H9 (cell line): ENCODE data around the gene FAIM2. TPM values are rescaled to one million over a fixed set of nuclear protein-coding genes. Genes with fewer than 3 reads are reported as not detected.

Experiments used
- DNase-seq: peaks from one replicate; pipeline ENCODE4 v3.0.0-alpha.2; 2017
- H2AFZ ChIP-seq: one replicate; pipeline ENCODE4 v1.6.1; 2013; ENCODE audit warnings: mild to moderate bottlenecking, low read length, control low read depth, moderate library complexity
- H2AK5ac ChIP-seq: 2 replicates; pipeline ENCODE4 v1.6.1; 2013; ENCODE audit warnings: low read length, control low read depth, mixed read lengths; ENCODE audit not compliant: insufficient read length
- H2BK120ac ChIP-seq: one replicate; pipeline ENCODE4 v1.6.1; 2013; ENCODE audit warnings: low read depth, mild to moderate bottlenecking, low read length, control low read depth, inconsistent platforms; ENCODE audit not compliant: poor library complexity, severe bottlenecking
- H2BK12ac ChIP-seq: 2 replicates; pipeline ENCODE4 v1.6.1; 2013; ENCODE audit warnings: low read length, control low read depth, mixed read lengths, low read depth; ENCODE audit not compliant: insufficient read length
- H2BK15ac ChIP-seq: 2 replicates; pipeline ENCODE4 v1.6.1; 2013; ENCODE audit warnings: low read depth, low read length, control low read depth
- H2BK20ac ChIP-seq: one replicate; pipeline ENCODE4 v1.6.1; 2013; ENCODE audit warnings: low read depth, mild to moderate bottlenecking, low read length, control low read depth, inconsistent platforms; ENCODE audit not compliant: poor library complexity, severe bottlenecking
- H2BK5ac ChIP-seq: 2 replicates; pipeline ENCODE4 v1.6.1; 2013; ENCODE audit warnings: low read length, control low read depth, mixed read lengths; ENCODE audit not compliant: insufficient read length
- H3K14ac ChIP-seq: 2 replicates; pipeline ENCODE4 v1.6.1; 2013; ENCODE audit warnings: low read length, control low read depth; ENCODE audit not compliant: insufficient read depth
- H3K18ac ChIP-seq: 2 replicates; pipeline ENCODE4 v1.6.1; 2013; ENCODE audit warnings: low read depth, mild to moderate bottlenecking, mixed read lengths, low read length, control low read depth; ENCODE audit not compliant: insufficient read length
- H3K23ac ChIP-seq: 2 replicates; pipeline ENCODE4 v1.6.1; 2013; ENCODE audit warnings: low read length, control low read depth, mixed read lengths, low read depth; ENCODE audit not compliant: insufficient read length
- H3K23me2 ChIP-seq: 2 replicates; pipeline ENCODE4 v1.6.1; 2013; ENCODE audit warnings: low read depth, mild to moderate bottlenecking, mixed read lengths, low read length, control low read depth; ENCODE audit not compliant: insufficient read length, poor library complexity, severe bottlenecking
- H3K27ac ChIP-seq: 2 replicates; pipeline ENCODE4 v1.5.1; 2013; ENCODE audit warnings: low read length, control low read depth, mixed read lengths, low read depth; ENCODE audit not compliant: insufficient read length
- H3K27me3 ChIP-seq: 2 replicates; pipeline ENCODE4 v1.6.1; 2013; ENCODE audit warnings: low read length, control low read depth, inconsistent platforms; ENCODE audit not compliant: insufficient read depth
- H3K4ac ChIP-seq: 2 replicates; pipeline ENCODE4 v1.6.1; 2013; ENCODE audit warnings: low read depth, mild to moderate bottlenecking, control low read depth, inconsistent platforms, low read length, moderate library complexity
- H3K4me1 ChIP-seq: 2 replicates; pipeline ENCODE4 v1.6.1; 2013; ENCODE audit warnings: low read length, control low read depth, inconsistent platforms; ENCODE audit not compliant: insufficient read depth
- H3K4me2 ChIP-seq: 2 replicates; pipeline ENCODE4 v1.6.1; 2013; ENCODE audit warnings: low read length, control low read depth, mixed read lengths; ENCODE audit not compliant: insufficient read length, insufficient read depth
- H3K56ac ChIP-seq: 2 replicates; pipeline ENCODE4 v1.6.1; 2013; ENCODE audit warnings: low read depth, mild to moderate bottlenecking, mixed read lengths, low read length, control low read depth; ENCODE audit not compliant: insufficient read length
- H3K79me1 ChIP-seq: 2 replicates; pipeline ENCODE4 v1.6.1; 2013; ENCODE audit warnings: low read depth, mild to moderate bottlenecking, moderate library complexity, low read length, control low read depth, inconsistent platforms; ENCODE audit not compliant: insufficient read depth, poor library complexity, severe bottlenecking
- H3K79me2 ChIP-seq: 2 replicates; pipeline ENCODE4 v1.6.1; 2013; ENCODE audit warnings: low read length, control low read depth, inconsistent platforms; ENCODE audit not compliant: insufficient read depth
- H3K9ac ChIP-seq: 2 replicates; pipeline ENCODE4 v1.6.1; 2013; ENCODE audit warnings: low read length, control low read depth, mixed read lengths; ENCODE audit not compliant: insufficient read length; ENCODE audit errors: extremely low read depth
- H3K9me3 ChIP-seq: one replicate; pipeline ENCODE4 v1.6.1; 2013; ENCODE audit warnings: low read depth, low read length, inconsistent platforms; ENCODE audit not compliant: control insufficient read depth
- H3T11ph ChIP-seq: one replicate; pipeline ENCODE4 v1.6.1; 2013; ENCODE audit warnings: mild to moderate bottlenecking, low read length, control low read depth, inconsistent platforms
- H4K20me1 ChIP-seq: one replicate; pipeline ENCODE4 v1.6.1; 2013; ENCODE audit not compliant: control insufficient read depth, insufficient read length, insufficient read depth
- H4K5ac ChIP-seq: 2 replicates; pipeline ENCODE4 v1.6.1; 2013; ENCODE audit warnings: low read depth, mild to moderate bottlenecking, mixed read lengths, low read length, control low read depth; ENCODE audit not compliant: insufficient read length
- H4K8ac ChIP-seq: replicated peaks from 2 replicates; pipeline ENCODE4 v1.6.1; 2013; ENCODE audit warnings: low read length, control low read depth, mixed read lengths, low read depth; ENCODE audit not compliant: insufficient read length
- H4K91ac ChIP-seq: 2 replicates; pipeline ENCODE4 v1.6.1; 2013; ENCODE audit warnings: low read depth, mild to moderate bottlenecking, moderate library complexity, mixed read lengths, low read length, control low read depth; ENCODE audit not compliant: insufficient read length
- H3K27ac Mint-ChIP-seq, 3 experiments: 2 replicates in 2 of 3; 3 replicates in 1 of 3; pipeline ENCODE4 v1.8.0; 2020 to 2021; ENCODE audit warnings: mixed read lengths in 3 of 3, mild to moderate bottlenecking in 1 of 3, moderate library complexity in 1 of 3
- H3K27me3 Mint-ChIP-seq: 2 replicates; pipeline ENCODE4 v1.8.0; 2021; ENCODE audit warnings: low read depth, mild to moderate bottlenecking, moderate library complexity, mixed read lengths
- H3K36me3 Mint-ChIP-seq, 3 experiments: 2 replicates in 2 of 3; 3 replicates in 1 of 3; pipeline ENCODE4 v1.8.0; 2020 to 2021; ENCODE audit warnings: low read depth in 3 of 3, mixed read lengths in 3 of 3; ENCODE audit not compliant: insufficient read depth in 1 of 3
- H3K4me1 Mint-ChIP-seq, 2 experiments: 2 replicates each; pipeline ENCODE4 v1.8.0; 2020; ENCODE audit warnings: mixed read lengths in 2 of 2
- H3K4me3 Mint-ChIP-seq, 2 experiments: 2 replicates in 1 of 2; 3 replicates in 1 of 2; pipeline ENCODE4 v1.8.0; 2020 to 2021; ENCODE audit warnings: mild to moderate bottlenecking in 2 of 2, mixed read lengths in 2 of 2, moderate library complexity in 1 of 2
- H3K9me3 Mint-ChIP-seq, 2 experiments: 2 replicates in 1 of 2; 3 replicates in 1 of 2; pipeline ENCODE4 v1.8.0; 2020; ENCODE audit warnings: mild to moderate bottlenecking in 2 of 2, mixed read lengths in 2 of 2, moderate library complexity in 1 of 2
- CTCF ChIP-seq: fragments of 200-600 bp; sonication (generic); conservative IDR thresholded peaks from 3 replicates; pipeline ENCODE4 v1.8.0; 2021; ENCODE audit warnings: antibody characterized with exemption, mild to moderate bottlenecking
- WGBS: extraction: QIAGEN DNeasy Blood & Tissue Kit; methylation state at CpG from one replicate; pipeline ENCODE4 v1.1.7; 2013; ENCODE audit warnings: missing lambda C conversion rate, low lambda C conversion rate, mixed read lengths; ENCODE audit not compliant: insufficient read length; ENCODE audit errors: extremely low coverage; 5-methylcytosine and 5-hydroxymethylcytosine counted together
- total RNA-seq: library from RNA; stranded (reverse); gene quantifications from 2 replicates; pipeline ENCODE4 v1.2.1, GENCODE V29; 2021

Gene FAIM2
- total RNA-seq, 1 experiment from 2014 or later, result 0.42 TPM

DNA sequence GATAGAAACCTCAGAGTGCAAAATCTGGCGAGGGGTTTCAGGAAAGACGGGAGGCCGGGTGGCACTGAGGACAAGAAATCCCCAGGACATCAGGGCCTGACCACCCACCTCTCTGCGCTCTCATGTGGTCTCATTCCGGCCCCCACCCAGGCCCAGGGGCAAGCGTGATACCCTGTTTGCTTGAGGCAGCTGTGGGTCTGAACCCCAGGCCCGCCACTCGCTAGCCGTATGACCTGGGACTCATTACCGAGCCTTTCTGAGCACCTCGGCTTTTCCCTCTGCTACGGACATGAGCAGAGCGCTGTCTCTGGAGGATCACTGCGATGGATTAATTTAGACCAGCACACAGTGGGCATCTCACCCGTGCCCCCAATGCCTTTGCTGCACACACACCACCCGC, 35.3 kb downstream of the FAIM2 start:
- no peak overlapping the region for H2BK5ac ChIP-seq
- H3T11ph ChIP-seq, result no peak overlapping the region
- H2BK120ac ChIP-seq, result no peak overlapping the region
- Mint-ChIP-seq H3K27me3 (peaks cover 16% of the 10 kb centered on the region), H3K27ac (no peak overlapping the region), H3K4me3 (no peak overlapping the region), H3K9me3 (no peaks in the 10 kb centered on the region; a peak in 1 of 5 replicates), H3K4me1 (peaks cover 13 to 14% of the 10 kb centered on the region in 2 experiments), H3K36me3 (no peaks in the 10 kb centered on the region)
- H4K8ac ChIP-seq, result no peak overlapping the region
- H3K9me3 ChIP-seq, result no peaks in the 10 kb centered on the region
- no peak overlapping the region for H3K14ac ChIP-seq
- DNase-seq, result peak; percentile 22
- no CpG with 5 or more reads among the region's 16 CpGs for WGBS
- no peaks in the 10 kb centered on the region for H3K79me2 ChIP-seq
- H4K91ac ChIP-seq, result no peak overlapping the region
- no peak overlapping the region for H2BK20ac ChIP-seq
- H4K20me1 ChIP-seq, result no peaks in the 10 kb centered on the region
- no peak overlapping the region for H3K4ac ChIP-seq
- H2BK15ac ChIP-seq, result no peak overlapping the region
- H3K9ac ChIP-seq, result no peak overlapping the region
- H2BK12ac ChIP-seq, result no peak overlapping the region
- no peak overlapping the region for H3K27ac ChIP-seq
- H3K56ac ChIP-seq, result no peak overlapping the region
- H3K23me2 ChIP-seq, result no peaks in the 10 kb centered on the region
- H3K18ac ChIP-seq, result no peak overlapping the region
- no peak overlapping the region for H2AK5ac ChIP-seq
- no peak for TF ChIP-seq CTCF
- no peaks in the 10 kb centered on the region for H3K79me1 ChIP-seq
- no peak overlapping the region for H3K23ac ChIP-seq
- H3K4me2 ChIP-seq, result no peak overlapping the region
- H4K5ac ChIP-seq, result no peak overlapping the region
- H3K27me3 ChIP-seq, result no peaks in the 10 kb centered on the region
- H2AFZ ChIP-seq, result no peak overlapping the region
- H3K4me1 ChIP-seq, result no peaks in the 10 kb centered on the region
